AG04449 (cell line): ENCODE data around the gene ADGRL3.

Experiments
- CTCF ChIA-PET: fragments of 350-600 bp; formaldehyde crosslinking; extraction: SDS; loops from one replicate; lab custom pipeline; 2021; ENCODE audit warnings: antibody characterized with exemption; lab: Yijun Ruan, JAX
- POLR2A ChIA-PET: fragments of 400-600, 350-600 bp; formaldehyde crosslinking; extraction: SDS; loops from one replicate; lab custom pipeline; 2020; ENCODE audit warnings: antibody characterized with exemption, inconsistent platforms; lab: Yijun Ruan, JAX
- DNase-seq: peaks from one replicate; pipeline ENCODE4 v3.0.0-alpha.2; 2010; ENCODE audit warnings: low read depth, low spot score
- H3K4me3 ChIP-seq: 2 replicates; pipeline ENCODE4 v1.5.1; 2011; ENCODE audit warnings: low read depth, mild to moderate bottlenecking, control low read depth, low read length
- TF ChIP-seq, protein P1 (sequence below): IDR thresholded peaks from one replicate; pipeline ENCODE4 v1.5.1; 2011; ENCODE audit warnings: mild to moderate bottlenecking, moderate library complexity, low read length, control low read depth, inconsistent platforms; ENCODE audit not compliant: insufficient read depth; ENCODE audit errors: missing control alignments

The ADGRL3 gene

DNA sequence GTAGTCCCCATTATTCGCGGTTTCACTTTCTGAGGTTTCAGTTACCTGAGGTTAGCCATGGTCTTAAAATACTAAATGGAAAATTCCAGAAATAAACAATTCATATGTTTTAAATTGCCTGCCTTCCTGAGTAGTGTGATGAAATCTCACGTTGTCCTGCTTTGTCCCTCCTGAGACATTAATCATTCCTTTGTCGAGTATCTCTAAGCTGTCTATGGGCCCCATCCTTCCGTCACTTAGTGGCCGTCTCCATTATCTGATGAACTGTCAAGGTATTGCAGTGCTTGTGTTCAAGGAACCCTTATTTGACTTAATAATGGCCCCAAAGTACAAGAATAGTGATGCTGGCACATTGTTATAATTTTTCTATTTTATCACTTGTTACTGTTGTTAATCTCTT, 94.8 kb downstream of the ADGRL3 start:
- ChIA-PET CTCF (no interaction called here), POLR2A (no interaction called here)
- H3K4me3 ChIP-seq, result no peak overlapping the region
- DNase-seq, result no peak
- TF ChIP-seq, protein P1, sequence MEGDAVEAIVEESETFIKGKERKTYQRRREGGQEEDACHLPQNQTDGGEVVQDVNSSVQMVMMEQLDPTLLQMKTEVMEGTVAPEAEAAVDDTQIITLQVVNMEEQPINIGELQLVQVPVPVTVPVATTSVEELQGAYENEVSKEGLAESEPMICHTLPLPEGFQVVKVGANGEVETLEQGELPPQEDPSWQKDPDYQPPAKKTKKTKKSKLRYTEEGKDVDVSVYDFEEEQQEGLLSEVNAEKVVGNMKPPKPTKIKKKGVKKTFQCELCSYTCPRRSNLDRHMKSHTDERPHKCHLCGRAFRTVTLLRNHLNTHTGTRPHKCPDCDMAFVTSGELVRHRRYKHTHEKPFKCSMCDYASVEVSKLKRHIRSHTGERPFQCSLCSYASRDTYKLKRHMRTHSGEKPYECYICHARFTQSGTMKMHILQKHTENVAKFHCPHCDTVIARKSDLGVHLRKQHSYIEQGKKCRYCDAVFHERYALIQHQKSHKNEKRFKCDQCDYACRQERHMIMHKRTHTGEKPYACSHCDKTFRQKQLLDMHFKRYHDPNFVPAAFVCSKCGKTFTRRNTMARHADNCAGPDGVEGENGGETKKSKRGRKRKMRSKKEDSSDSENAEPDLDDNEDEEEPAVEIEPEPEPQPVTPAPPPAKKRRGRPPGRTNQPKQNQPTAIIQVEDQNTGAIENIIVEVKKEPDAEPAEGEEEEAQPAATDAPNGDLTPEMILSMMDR, result no peak

DNA sequence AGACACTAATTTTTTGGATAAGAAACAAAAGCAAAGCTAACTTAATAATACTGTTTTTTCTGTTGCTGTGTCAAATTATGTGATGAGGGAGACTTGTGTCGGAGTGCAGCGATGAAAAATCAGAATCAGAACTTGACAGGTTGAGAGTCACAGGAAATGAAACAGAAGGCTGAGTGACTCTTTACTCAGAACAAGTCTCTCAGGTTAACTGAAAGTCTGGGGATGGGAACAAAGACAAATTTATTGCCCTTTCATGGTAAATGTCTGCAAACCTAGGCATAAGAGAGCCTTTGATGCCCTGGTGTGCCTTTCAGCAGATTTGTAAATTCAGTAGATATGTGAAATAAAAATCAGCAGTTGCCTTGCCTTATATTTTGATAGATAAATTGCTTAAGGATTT, 96.0 kb downstream of the ADGRL3 start:
- CTCF ChIA-PET, result no interaction called here
- TF ChIP-seq, protein P1, result no peak
- DNase-seq, result no peak
- no peak overlapping the region for H3K4me3 ChIP-seq
- POLR2A ChIA-PET, result no interaction called here

DNA sequence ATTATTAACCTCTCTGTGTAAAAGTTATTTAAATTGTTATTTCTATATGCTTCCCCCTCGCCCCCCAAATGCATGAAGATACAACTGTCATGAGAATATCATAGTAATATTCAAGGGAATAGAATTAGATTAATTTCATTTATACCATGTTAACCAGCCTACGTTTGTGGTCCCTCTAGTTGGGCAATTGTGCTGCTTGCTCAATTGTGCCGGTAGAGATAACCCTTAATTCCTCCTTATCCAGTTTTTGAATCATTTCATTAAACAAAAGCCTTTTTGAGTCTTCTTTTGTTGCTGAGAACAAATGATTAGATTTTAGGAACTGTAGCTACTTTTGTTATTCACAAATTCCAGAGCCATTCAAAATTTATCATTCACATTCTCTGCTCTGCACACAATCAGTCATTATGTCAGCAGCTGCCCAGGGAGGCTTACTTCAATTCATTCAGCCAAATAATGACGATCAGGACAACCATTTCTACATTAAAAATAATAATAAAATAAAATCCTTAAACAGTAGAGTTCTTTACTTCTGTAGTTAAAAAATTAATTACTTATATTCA, 98.1 kb downstream of the ADGRL3 start:
- TF ChIP-seq, protein P1, result no peak
- DNase-seq, result no peak
- CTCF ChIA-PET, result no interaction called here
- POLR2A ChIA-PET, result no interaction called here
- H3K4me3 ChIP-seq, result no peak overlapping the region

DNA sequence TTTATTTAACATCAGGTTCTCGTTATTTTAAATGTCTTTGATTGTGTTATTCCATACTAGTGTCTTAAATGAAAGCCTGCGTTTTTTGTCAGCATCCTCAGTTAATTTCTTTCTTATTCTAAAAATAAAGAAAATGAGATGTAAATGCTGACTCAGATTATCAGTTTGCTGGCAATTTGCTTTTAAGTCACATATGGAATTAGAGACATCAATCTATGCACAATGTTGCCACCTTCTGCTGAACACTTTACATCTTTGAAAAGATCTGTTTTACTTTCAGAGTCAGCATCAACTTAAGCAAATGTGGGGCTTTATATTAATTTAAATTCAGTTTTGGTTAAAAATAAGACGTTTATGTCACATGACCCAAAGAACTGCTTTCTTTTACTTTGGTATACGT, 99.2 kb downstream of the ADGRL3 start:
- no peak overlapping the region for H3K4me3 ChIP-seq
- POLR2A ChIA-PET, result no interaction called here
- TF ChIP-seq, protein P1, result no peak
- CTCF ChIA-PET, result no interaction called here
- no peak for DNase-seq

DNA sequence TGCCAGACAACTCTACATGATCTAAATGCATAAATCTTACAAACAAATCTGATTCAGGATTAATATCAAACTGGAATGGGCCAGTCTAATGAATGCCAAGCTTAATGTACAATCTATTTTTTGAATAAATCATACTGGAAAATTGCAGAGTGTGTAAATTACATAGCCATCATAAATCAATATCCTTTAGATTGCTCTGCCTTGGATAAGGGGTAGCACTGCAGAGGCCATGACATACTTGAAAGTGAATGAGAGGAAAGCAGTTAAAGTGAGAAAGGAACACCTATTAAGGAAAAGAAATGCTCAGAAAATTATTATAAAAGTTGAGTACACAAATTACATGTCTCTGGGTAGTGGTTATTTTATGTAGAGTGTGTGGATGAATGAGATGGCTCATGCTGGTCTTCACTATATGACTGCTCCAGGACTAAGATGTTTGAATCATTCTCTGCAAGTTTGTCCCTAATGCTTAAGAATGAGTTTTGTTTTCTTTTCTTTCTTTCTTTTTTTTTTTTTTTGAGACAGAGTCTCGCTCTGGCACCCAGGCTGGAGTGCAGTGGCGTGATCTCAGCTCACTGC, 100.2 kb downstream of the ADGRL3 start:
- ChIA-PET POLR2A (no interaction called here), CTCF (no interaction called here)
- DNase-seq, result no peak
- TF ChIP-seq, protein P1, result no peak
- H3K4me3 ChIP-seq, result no peak overlapping the region

DNA sequence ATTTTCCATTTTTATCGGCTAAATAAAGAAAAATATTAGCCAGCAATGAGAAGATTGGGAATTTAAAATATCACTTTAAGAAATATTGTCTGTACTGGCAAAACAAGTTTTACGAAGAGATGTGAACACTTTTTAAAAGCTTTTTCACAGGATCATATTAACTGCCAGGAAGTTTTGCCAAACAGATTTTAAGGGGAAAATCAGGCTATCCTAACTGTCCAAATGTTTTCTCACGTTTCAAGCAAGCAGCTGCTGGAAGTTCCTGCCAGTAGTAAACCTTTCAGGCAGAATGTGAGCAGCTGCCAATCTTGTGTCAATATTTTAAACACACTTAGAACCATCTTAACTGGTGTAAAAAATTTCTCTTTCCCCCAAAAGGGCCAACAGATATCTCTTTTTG, 101.1 kb downstream of the ADGRL3 start:
- TF ChIP-seq, protein P1, result no peak
- no peak overlapping the region for H3K4me3 ChIP-seq
- CTCF ChIA-PET, result no interaction called here
- DNase-seq, result no peak
- POLR2A ChIA-PET, result no interaction called here
